Measurements from ENCODE around the gene FCSK.
"Not testable (repeated sequence)": the region's sequence is repeated elsewhere in the genome, so short reads cannot be mapped to it uniquely, and the experiment has no call there.

GRCh38 chr16:70524399-70524825 lies 70.0 kb downstream of the FCSK start:
- TF ChIP-seq EP300 (conservative IDR thresholded peaks at IDR 0.05; ENCODE audit: poor library complexity, severe bottlenecking); EZH2 (IDR thresholded peaks at IDR 0.05; ENCODE audit: borderline replicate concordance, insufficient read depth, low read length, poor library complexity, severe bottlenecking); CTCF (IDR thresholded peaks at IDR 0.05; ENCODE audit: poor library complexity, severe bottlenecking); SMC3 (conservative IDR thresholded peaks at IDR 0.05; ENCODE audit: poor library complexity): not testable (repeated sequence)
